HUES48 (cell line): ENCODE measurements around the gene SMARCE1.

Source experiments
- H3K27ac ChIP-seq: one replicate; pipeline ENCODE4 v1.7.0; 2013; ENCODE audit warnings: low read depth, low read length, inconsistent platforms
- H3K27me3 ChIP-seq: 2 replicates; pipeline ENCODE4 v1.6.1; 2013; ENCODE audit warnings: mild to moderate bottlenecking, low read length; ENCODE audit not compliant: control insufficient read depth, insufficient read depth
- H3K36me3 ChIP-seq: 2 replicates; pipeline ENCODE4 v1.6.1; 2013; ENCODE audit warnings: low read length; ENCODE audit not compliant: control insufficient read depth, insufficient read depth
- H3K4me1 ChIP-seq: 2 replicates; pipeline ENCODE4 v1.6.1; 2013; ENCODE audit warnings: mild to moderate bottlenecking, low read length; ENCODE audit not compliant: control insufficient read depth, insufficient read depth
- H3K4me3 ChIP-seq: 2 replicates; pipeline ENCODE4 v1.5.1; 2013; ENCODE audit warnings: mild to moderate bottlenecking, low read depth, low read length
- H3K9ac ChIP-seq: 2 replicates; pipeline ENCODE4 v1.6.1; 2013; ENCODE audit warnings: mild to moderate bottlenecking, low read depth, low read length, moderate library complexity
- H3K9me3 ChIP-seq: 2 replicates; pipeline ENCODE4 v1.6.1; 2013; ENCODE audit warnings: low read length; ENCODE audit not compliant: control insufficient read depth, insufficient read depth

SMARCE1 gene

GRCh38 chr17:40618754-40619625, 28.6 kb downstream of the SMARCE1 start:
- no peak overlapping the region for H3K27ac ChIP-seq
- peaks cover 5% of the 10 kb centered on the region; the same call in 1 of the 2 replicates for H3K4me1 ChIP-seq
- no peak overlapping the region for H3K4me3 ChIP-seq
- no peaks in the 10 kb centered on the region for H3K27me3 ChIP-seq
- no peak overlapping the region for H3K9ac ChIP-seq
- no peaks in the 10 kb centered on the region for H3K36me3 ChIP-seq
- H3K9me3 ChIP-seq = no peaks in the 10 kb centered on the region

- H3K9ac ChIP-seq = no peak overlapping the region
These were observed 29.9 kb downstream of the SMARCE1 start for GRCh38 chr17:40617678-40618240.

GRCh38 chr17:40616592-40616991, 31.0 kb downstream of the SMARCE1 start:
- peaks cover 5% of the 10 kb centered on the region; the same call in 1 of the 2 replicates for H3K4me1 ChIP-seq
- no peak overlapping the region for H3K27ac ChIP-seq
- no peak overlapping the region for H3K9ac ChIP-seq
- no peaks in the 10 kb centered on the region for H3K27me3 ChIP-seq
- H3K4me3 ChIP-seq = no peak overlapping the region
- no peaks in the 10 kb centered on the region for H3K9me3 ChIP-seq
- no peaks in the 10 kb centered on the region for H3K36me3 ChIP-seq

More at GRCh38 chr17:40617678-40618240, 29.9 kb downstream of the SMARCE1 start:
- Histone ChIP-seq H3K4me3 (no peak overlapping the region), H3K4me1 (peaks cover 5% of the 10 kb centered on the region; the same call in 1 of the 2 replicates), H3K9me3 (no peaks in the 10 kb centered on the region), H3K36me3 (no peaks in the 10 kb centered on the region), H3K27me3 (no peaks in the 10 kb centered on the region), H3K27ac (no peak overlapping the region)

GRCh38 chr17:40615841-40616476, 31.7 kb downstream of the SMARCE1 start:
- Histone ChIP-seq H3K36me3 (no peaks in the 10 kb centered on the region), H3K27me3 (no peaks in the 10 kb centered on the region), H3K9ac (no peak overlapping the region), H3K27ac (no peak overlapping the region), H3K4me1 (peaks cover 5% of the 10 kb centered on the region; the same call in 1 of the 2 replicates), H3K9me3 (no peaks in the 10 kb centered on the region), H3K4me3 (no peak overlapping the region)

GRCh38 chr17:40615068-40615840, 32.4 kb downstream of the SMARCE1 start:
- Histone ChIP-seq H3K9me3 (no peaks in the 10 kb centered on the region), H3K9ac (no peak overlapping the region), H3K27me3 (no peaks in the 10 kb centered on the region), H3K36me3 (no peaks in the 10 kb centered on the region), H3K27ac (no peak overlapping the region), H3K4me1 (peaks cover 5% of the 10 kb centered on the region; the same call in 1 of the 2 replicates), H3K4me3 (no peak overlapping the region)

- Histone ChIP-seq H3K4me3 (no peak overlapping the region), H3K9ac (no peak overlapping the region), H3K36me3 (no peaks in the 10 kb centered on the region), H3K4me1 (peaks cover 5% of the 10 kb centered on the region; the same call in 1 of the 2 replicates), H3K9me3 (no peaks in the 10 kb centered on the region), H3K27ac (no peak overlapping the region), H3K27me3 (no peaks in the 10 kb centered on the region)
These were observed 33.1 kb downstream of the SMARCE1 start for GRCh38 chr17:40614431-40615067.

- no peak overlapping the region for H3K9ac ChIP-seq
- peaks cover 5% of the 10 kb centered on the region; the same call in 1 of the 2 replicates for H3K4me1 ChIP-seq
- no peaks in the 10 kb centered on the region for H3K36me3 ChIP-seq
- no peaks in the 10 kb centered on the region for H3K9me3 ChIP-seq
- H3K27ac ChIP-seq = no peak overlapping the region
- no peaks in the 10 kb centered on the region for H3K27me3 ChIP-seq
- H3K4me3 ChIP-seq = no peak overlapping the region
These were observed 34.0 kb downstream of the SMARCE1 start for GRCh38 chr17:40613467-40614154.

GRCh38 chr17:40612599-40613244, 34.9 kb downstream of the SMARCE1 start:
- H3K4me1 ChIP-seq = peaks cover 8% of the 10 kb centered on the region
- no peak overlapping the region for H3K9ac ChIP-seq
- no peak overlapping the region for H3K4me3 ChIP-seq
- no peaks in the 10 kb centered on the region for H3K36me3 ChIP-seq
- H3K27ac ChIP-seq = no peak overlapping the region
- no peaks in the 10 kb centered on the region for H3K27me3 ChIP-seq
- H3K9me3 ChIP-seq = no peaks in the 10 kb centered on the region

GRCh38 chr17:40611840-40612474, 35.7 kb downstream of the SMARCE1 start:
- peaks cover 14% of the 10 kb centered on the region for H3K4me1 ChIP-seq
- H3K9me3 ChIP-seq = no peaks in the 10 kb centered on the region
- no peaks in the 10 kb centered on the region for H3K36me3 ChIP-seq
- no peak overlapping the region for H3K4me3 ChIP-seq
- no peaks in the 10 kb centered on the region for H3K27me3 ChIP-seq
- H3K27ac ChIP-seq = no peak overlapping the region
- H3K9ac ChIP-seq = no peak overlapping the region
